ENCODE data around the gene R3HDM1.

DNA sequence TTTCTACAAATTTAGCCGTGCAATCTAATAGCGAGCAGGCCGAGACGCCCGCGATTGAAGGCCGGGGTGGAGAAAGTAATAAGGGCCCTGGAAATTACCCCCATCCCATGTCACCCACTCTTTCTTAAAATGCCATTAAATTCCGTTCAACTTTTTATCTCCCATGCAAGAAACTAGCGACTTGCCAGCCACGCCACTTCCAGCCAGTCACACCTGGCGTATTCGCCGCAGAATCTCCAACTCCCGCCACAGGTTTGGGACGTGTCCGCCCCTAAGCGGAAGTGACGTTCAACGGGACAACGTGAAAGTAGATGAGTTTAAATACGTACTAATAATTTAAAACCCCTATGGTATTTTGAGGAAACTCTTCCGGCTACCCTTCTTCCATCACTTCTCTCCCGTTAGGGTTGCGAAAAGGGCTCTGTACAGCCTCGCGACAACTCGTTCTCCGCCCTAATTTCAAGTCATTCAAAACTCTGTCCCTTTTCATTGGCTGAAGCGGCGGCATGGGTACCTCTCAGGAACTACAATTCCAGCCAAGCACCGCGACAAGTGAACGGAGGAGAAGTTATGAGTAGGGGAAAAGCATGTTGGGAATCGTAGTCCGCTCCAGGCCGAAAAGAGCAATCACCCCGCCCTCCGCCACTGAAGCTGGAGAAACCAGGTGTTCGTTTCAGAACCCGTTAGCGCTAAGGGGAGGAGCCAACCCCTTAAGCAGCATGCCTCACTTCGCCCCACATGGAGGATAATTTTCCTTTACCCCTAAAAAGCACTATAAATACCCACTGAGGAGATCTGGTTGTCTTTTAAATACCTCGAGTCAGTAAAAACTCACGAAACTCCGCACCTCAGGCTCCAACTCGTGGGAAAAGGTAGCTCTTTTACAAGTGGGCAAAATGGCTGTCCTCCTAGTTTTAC is 712 bp upstream of the R3HDM1 start, which contains the start of gene ZRANB3:
- TF ChIP-seq, protein P1, sequence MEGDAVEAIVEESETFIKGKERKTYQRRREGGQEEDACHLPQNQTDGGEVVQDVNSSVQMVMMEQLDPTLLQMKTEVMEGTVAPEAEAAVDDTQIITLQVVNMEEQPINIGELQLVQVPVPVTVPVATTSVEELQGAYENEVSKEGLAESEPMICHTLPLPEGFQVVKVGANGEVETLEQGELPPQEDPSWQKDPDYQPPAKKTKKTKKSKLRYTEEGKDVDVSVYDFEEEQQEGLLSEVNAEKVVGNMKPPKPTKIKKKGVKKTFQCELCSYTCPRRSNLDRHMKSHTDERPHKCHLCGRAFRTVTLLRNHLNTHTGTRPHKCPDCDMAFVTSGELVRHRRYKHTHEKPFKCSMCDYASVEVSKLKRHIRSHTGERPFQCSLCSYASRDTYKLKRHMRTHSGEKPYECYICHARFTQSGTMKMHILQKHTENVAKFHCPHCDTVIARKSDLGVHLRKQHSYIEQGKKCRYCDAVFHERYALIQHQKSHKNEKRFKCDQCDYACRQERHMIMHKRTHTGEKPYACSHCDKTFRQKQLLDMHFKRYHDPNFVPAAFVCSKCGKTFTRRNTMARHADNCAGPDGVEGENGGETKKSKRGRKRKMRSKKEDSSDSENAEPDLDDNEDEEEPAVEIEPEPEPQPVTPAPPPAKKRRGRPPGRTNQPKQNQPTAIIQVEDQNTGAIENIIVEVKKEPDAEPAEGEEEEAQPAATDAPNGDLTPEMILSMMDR (IDR thresholded peaks at IDR 0.05), result peak in 2 of 6 experiments; percentile 9 to 13
- no peak for TF ChIP-seq POLR2A (IDR thresholded peaks at IDR 0.05)
